Measurements from ENCODE around the gene GET4.

GRCh38 chr7:880450-880849 is 4.1 kb downstream of the GET4 start:
- no peak for TF ChIP-seq CTCF (conservative IDR thresholded peaks at IDR 0.05)
- no peak for TF ChIP-seq EZH2 (IDR thresholded peaks at IDR 0.05; ENCODE audit: low read depth)
